Peyer's patch (tissue), 4 donors: ENCODE data around the gene GEMIN5.

ENCODE experiments used
- POLR2A ChIP-seq, 2 donors: fragments of 450-650 bp; IDR thresholded peaks; one replicate each; pipeline ENCODE4 v1.5.1; 2017; ENCODE audit warnings: antibody characterized with exemption in 2 of 2, mild to moderate bottlenecking in 2 of 2, moderate library complexity in 2 of 2
- TF ChIP-seq, protein P1 (sequence below), 6 experiments: fragments of 450-650 bp in 4 of 6; fragments of 200-600 bp in 2 of 6; sonication (generic) in 1 of 6; IDR thresholded peaks; one replicate each; pipeline ENCODE4 v1.5.1; 2017 to 2019; ENCODE audit warnings: antibody characterized with exemption in 6 of 6, mild to moderate bottlenecking in 3 of 6, moderate library complexity in 1 of 6

DNA sequence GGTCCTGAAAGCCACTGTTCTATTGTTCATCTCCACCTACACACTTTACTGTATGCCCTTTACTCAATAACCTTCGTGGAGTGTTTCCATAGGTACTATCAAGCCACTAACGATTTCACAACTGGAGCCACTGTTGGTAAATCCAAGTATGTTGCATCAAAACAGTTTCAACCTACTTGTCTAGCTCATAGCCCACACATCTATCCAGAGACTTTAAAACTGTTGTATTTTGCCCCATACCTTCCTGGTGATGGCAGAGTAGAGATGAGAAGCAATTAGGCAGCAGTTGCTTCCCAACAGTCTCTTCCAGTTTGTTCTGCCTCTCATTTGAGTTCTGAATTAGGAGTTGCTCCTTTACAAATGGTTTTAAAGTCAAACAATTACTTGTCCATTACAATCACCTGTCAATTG, 88.2 kb downstream of the GEMIN5 start:
- no peak for TF ChIP-seq POLR2A (IDR thresholded peaks at IDR 0.05)
- TF ChIP-seq, protein P1, sequence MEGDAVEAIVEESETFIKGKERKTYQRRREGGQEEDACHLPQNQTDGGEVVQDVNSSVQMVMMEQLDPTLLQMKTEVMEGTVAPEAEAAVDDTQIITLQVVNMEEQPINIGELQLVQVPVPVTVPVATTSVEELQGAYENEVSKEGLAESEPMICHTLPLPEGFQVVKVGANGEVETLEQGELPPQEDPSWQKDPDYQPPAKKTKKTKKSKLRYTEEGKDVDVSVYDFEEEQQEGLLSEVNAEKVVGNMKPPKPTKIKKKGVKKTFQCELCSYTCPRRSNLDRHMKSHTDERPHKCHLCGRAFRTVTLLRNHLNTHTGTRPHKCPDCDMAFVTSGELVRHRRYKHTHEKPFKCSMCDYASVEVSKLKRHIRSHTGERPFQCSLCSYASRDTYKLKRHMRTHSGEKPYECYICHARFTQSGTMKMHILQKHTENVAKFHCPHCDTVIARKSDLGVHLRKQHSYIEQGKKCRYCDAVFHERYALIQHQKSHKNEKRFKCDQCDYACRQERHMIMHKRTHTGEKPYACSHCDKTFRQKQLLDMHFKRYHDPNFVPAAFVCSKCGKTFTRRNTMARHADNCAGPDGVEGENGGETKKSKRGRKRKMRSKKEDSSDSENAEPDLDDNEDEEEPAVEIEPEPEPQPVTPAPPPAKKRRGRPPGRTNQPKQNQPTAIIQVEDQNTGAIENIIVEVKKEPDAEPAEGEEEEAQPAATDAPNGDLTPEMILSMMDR (IDR thresholded peaks at IDR 0.05), result no peak
